Measurements from ENCODE around the gene ZPR1. TPM values are rescaled to one million over a fixed set of nuclear protein-coding genes. Genes with fewer than 3 reads are reported as not detected.

Gene ZPR1
- total and polyA plus RNA-seq, 9 donors = 33.8 to 44.4 (median 36.4) TPM

DNA sequence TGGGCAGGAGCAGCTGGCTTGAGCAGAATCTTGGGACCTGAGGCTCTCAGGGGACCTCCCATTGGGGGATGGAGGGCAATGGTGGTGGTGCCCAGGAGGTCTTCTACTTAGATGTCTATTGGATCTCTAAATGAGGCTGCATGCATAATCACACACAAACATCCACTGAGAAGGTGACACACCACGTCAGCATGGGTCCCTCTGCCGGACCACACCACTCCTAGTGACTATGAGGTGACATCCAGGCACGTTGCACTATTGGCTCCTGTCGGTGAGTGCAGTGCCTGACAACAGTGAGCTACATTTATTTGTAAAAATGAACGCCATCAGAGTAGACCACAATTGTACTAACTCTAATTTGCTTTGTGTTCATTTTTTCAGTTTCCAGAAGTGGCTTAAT is 37.6 kb upstream of the ZPR1 start:
- Histone ChIP-seq H3K4me1 (ENCODE audit: control insufficient read depth, insufficient read depth, low read length) (peaks cover 3% of the 10 kb centered on the region), H3K9me3 (replicated peaks; ENCODE audit: control insufficient read depth, low read depth, low read length) (no peaks in the 10 kb centered on the region), H3K36me3 (ENCODE audit: control insufficient read depth, insufficient read depth, low read length) (no peaks in the 10 kb centered on the region), H3K27ac (ENCODE audit: low read length) (no peak overlapping the region), H3K4me3 (ENCODE audit: low read length) (no peak overlapping the region), H3K27me3 (ENCODE audit: control insufficient read depth, insufficient read depth, low read length) (peaks cover 2% of the 10 kb centered on the region)
- DNase-seq = no peak
- 75% methylated on average over 5 of the region's 5 CpGs for WGBS (ENCODE audit: insufficient coverage)

DNA sequence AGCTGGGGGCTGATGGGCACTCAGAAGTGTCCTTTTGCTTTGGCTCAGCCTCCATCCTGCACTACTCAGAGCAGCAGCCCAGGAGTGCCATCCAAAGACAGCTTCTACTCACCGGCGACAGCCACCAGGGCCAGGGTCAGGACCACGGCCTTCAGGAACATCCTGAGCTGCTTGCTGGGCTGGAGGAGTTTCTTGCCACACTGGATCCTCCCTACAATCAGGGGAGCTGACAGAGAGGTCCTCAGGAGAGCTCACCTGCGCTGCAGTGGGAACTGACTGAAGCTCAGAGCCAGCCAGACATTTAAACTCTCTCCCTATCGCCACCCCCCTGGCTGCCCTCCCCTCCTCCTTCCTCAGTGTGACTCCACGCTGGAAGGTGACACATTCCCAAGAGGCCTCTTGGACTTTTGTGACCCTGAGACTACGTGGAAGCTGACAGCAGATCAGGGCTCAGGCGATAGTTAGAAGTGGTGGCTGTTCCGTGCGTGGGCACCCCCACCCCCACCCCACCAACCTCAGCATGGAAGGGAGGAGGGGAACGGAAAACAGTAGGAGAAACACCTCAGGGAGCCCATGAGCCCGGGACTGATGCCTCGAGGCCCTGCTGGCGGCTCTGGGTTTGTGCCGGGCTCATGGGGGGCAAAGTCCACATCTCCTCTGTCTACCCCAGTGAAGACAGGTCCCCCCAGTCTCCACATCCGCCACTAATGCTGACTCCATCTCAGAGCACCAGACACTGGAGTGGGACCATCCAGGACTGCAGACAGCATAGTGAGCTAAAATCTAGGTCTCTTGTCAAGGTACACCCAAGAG is 35.4 kb upstream of the ZPR1 start, which contains the start of gene APOA4:
Gene APOA4 (minus strand): TSS at position 274 of the 813 bp plus-strand sequence. CDS start 113 bp downstream, at position 161.
- H3K27ac ChIP-seq (ENCODE audit: low read length) = no peak within 1 kb of the TSS
- no peaks in the 10 kb centered on the region for H3K4me1 ChIP-seq (ENCODE audit: control insufficient read depth, insufficient read depth, low read length)
- H3K4me3 ChIP-seq (ENCODE audit: low read length) = no peak within 1 kb of the TSS
- WGBS (ENCODE audit: insufficient coverage) = 72% methylated on average over 9 of the region's 16 CpGs
- peaks cover 2% of the 10 kb centered on the region for H3K27me3 ChIP-seq (ENCODE audit: control insufficient read depth, insufficient read depth, low read length)
- H3K36me3 ChIP-seq (ENCODE audit: control insufficient read depth, insufficient read depth, low read length) = no peaks in the 10 kb centered on the region
- DNase-seq = no peak
- H3K9me3 ChIP-seq (replicated peaks; ENCODE audit: control insufficient read depth, low read depth, low read length) = no peaks in the 10 kb centered on the region

DNA sequence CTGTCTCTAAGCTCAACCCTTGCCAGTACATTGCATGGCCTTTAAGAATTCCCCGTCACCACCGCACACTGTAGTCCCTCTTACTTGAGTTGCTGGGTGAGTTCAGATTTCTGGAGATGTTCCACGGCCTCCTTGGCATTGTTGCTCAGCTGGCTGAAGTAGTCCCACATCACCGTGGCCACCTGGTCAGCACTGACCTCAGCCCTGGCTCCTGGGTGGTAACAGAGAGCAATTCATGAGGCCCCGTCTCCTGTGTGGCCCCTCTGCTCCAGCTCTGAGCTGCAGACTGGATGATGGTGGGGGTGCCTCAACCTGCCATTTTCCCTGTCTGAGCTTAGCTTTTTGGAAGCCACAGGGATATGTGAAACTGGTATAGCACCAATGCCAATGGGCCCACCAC is 34.8 kb upstream of the ZPR1 start:
- no peaks in the 10 kb centered on the region for H3K9me3 ChIP-seq (replicated peaks; ENCODE audit: control insufficient read depth, low read depth, low read length)
- H3K27ac ChIP-seq (ENCODE audit: low read length) = no peak overlapping the region
- 67% methylated on average over 4 of the region's 5 CpGs for WGBS (ENCODE audit: insufficient coverage)
- no peak overlapping the region for H3K4me3 ChIP-seq (ENCODE audit: low read length)
- no peak for DNase-seq
- H3K27me3 ChIP-seq (ENCODE audit: control insufficient read depth, insufficient read depth, low read length) = peaks cover 2% of the 10 kb centered on the region
- H3K36me3 ChIP-seq (ENCODE audit: control insufficient read depth, insufficient read depth, low read length) = no peaks in the 10 kb centered on the region
- H3K4me1 ChIP-seq (ENCODE audit: control insufficient read depth, insufficient read depth, low read length) = no peaks in the 10 kb centered on the region

DNA sequence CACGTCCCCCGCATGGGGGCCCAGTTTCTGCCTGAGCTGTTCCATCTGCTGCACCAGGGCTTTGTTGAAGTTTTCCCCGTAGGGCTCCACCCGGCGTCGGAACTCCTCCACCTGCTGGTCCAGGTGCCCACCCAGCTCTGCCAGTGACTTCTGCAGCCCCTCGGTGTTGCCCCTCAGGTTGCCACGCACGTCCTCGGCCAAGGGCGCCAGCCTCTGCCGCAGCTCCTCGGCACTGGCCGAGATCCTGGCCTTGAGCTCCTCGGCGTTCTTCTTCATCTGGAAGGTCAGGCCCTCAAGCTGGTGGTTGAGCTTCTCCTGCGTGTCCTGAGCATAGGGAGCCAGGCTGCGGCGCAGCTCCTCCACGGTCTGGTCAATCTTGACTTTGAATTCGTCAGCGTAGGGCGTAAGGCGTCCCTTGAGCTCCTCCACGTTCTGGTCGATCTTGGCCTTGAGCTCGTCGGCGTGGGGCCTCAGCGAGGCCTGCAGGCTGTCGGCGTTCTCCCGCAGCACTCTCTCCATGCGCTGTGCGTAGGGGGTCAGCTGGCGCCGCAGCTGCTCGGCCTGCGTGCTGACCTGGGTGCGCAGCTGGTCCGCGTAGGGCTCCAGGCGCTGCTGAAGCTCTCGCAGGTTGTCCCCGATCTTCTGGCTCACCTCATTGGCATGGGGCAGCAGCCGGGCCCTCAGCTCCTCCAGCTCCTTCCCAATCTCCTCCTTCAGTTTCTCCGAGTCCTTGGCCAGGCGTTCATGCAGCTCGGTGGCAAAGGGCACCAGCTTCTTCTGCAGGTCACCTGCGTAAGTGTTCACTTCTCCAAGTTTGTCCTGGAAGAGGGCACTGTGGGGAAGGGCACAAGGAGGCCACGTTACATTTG is 33.5 kb upstream of the ZPR1 start:
- H3K9me3 ChIP-seq (replicated peaks; ENCODE audit: control insufficient read depth, low read depth, low read length) = no peaks in the 10 kb centered on the region
- no peak for DNase-seq
- no peaks in the 10 kb centered on the region for H3K36me3 ChIP-seq (ENCODE audit: control insufficient read depth, insufficient read depth, low read length)
- H3K4me1 ChIP-seq (ENCODE audit: control insufficient read depth, insufficient read depth, low read length) = no peaks in the 10 kb centered on the region
- WGBS (ENCODE audit: insufficient coverage) = 89% methylated on average over 50 of the region's 51 CpGs
- no peak overlapping the region for H3K27ac ChIP-seq (ENCODE audit: low read length)
- H3K4me3 ChIP-seq (ENCODE audit: low read length) = no peak overlapping the region
- peaks cover 2% of the 10 kb centered on the region for H3K27me3 ChIP-seq (ENCODE audit: control insufficient read depth, insufficient read depth, low read length)

DNA sequence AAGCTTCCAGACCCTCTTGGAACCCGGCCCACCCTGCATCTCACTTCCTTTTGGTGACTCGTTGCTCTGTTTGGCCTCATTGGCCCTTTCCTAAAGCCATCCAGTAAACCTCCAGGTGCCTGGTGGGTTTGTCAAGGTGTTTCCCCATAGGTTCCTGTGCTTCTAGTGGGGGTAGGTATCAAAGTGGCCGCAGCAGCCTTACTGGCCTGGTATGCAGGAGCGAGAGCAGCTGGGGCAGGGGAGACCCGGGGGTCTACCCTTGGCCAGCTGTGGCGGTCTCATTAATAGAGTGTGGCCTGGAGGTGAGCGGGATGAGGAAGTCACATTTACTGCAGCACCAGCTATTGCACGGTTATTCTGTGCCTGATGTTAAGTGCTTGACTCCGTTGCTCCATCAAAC is 31.2 kb upstream of the ZPR1 start:
- H3K27ac ChIP-seq (ENCODE audit: low read length) = no peak overlapping the region
- H3K9me3 ChIP-seq (replicated peaks; ENCODE audit: control insufficient read depth, low read depth, low read length) = no peaks in the 10 kb centered on the region
- no peaks in the 10 kb centered on the region for H3K36me3 ChIP-seq (ENCODE audit: control insufficient read depth, insufficient read depth, low read length)
- no peak overlapping the region for H3K4me3 ChIP-seq (ENCODE audit: low read length)
- H3K27me3 ChIP-seq (ENCODE audit: control insufficient read depth, insufficient read depth, low read length) = peaks cover 2% of the 10 kb centered on the region
- no peaks in the 10 kb centered on the region for H3K4me1 ChIP-seq (ENCODE audit: control insufficient read depth, insufficient read depth, low read length)
- no peak for DNase-seq
- WGBS (ENCODE audit: insufficient coverage) = 86% methylated on average over 8 of the region's 9 CpGs

DNA sequence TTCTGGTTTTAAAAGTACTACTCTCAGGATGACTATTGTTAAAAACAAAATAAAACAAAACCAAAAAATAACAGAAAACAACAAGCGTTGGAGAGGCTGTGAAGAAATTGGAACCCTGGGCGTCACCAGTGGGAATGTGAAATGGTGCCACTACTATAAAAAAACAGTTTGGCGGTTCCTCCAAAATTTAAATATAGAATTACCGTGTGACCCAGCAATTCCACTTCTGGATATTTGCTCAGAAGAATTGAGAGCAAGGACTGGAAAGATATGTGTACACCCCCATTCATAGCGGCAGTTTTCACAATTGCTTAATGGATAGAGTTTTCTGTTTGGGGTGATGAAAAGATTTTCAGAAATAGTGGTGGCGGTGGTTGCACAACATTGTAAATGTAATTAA is 26.7 kb upstream of the ZPR1 start:
- WGBS (ENCODE audit: insufficient coverage) = no CpG with 5 or more reads among the region's 6 CpGs
- Histone ChIP-seq H3K27ac (ENCODE audit: low read length) (no peak overlapping the region), H3K4me3 (ENCODE audit: low read length) (no peak overlapping the region)

DNA sequence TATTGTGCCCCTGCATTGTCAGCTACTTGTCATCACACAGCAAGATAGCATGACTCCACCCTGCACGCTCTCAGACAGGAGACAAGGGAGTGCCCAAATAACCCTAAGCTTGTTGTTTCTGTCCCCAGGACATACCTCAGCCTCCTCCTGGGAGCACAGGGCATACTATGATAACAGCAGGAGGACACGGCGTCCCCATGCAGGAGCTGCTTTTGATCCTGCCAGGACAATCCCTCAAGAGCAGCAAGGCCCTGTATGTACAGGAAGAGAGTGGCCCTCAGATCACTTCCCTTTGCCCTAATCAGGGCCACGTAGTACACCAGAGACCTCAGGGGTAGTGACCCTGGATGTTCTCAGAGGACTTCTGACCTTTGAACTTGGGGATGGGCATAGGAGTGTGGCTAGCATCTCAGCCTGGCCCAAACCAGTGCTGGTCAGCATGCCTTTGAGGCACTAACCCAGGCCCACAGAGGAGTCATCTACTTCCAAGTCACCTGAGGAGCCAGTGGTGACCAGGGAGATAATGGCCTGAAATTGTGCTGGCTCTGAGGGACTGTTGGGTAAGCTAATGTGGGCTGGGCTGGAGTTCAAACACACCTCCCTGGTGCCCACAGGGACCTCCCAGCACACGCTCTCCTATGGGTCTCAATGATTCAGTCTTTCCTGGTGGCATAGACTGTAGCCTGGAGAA is 26.1 kb upstream of the ZPR1 start:
- 73% methylated on average over 4 of the region's 5 CpGs for WGBS (ENCODE audit: insufficient coverage)
- Histone ChIP-seq H3K27ac (ENCODE audit: low read length) (no peak overlapping the region), H3K27me3 (ENCODE audit: control insufficient read depth, insufficient read depth, low read length) (peaks cover 5% of the 10 kb centered on the region)

More for the DNA sequence above, 26.7 kb upstream of the ZPR1 start:
- H3K36me3 ChIP-seq (ENCODE audit: control insufficient read depth, insufficient read depth, low read length) = no peaks in the 10 kb centered on the region
- H3K4me1 ChIP-seq (ENCODE audit: control insufficient read depth, insufficient read depth, low read length) = no peaks in the 10 kb centered on the region
- H3K27me3 ChIP-seq (ENCODE audit: control insufficient read depth, insufficient read depth, low read length) = peaks cover 5% of the 10 kb centered on the region
- DNase-seq = no peak
- no peaks in the 10 kb centered on the region for H3K9me3 ChIP-seq (replicated peaks; ENCODE audit: control insufficient read depth, low read depth, low read length)

DNA sequence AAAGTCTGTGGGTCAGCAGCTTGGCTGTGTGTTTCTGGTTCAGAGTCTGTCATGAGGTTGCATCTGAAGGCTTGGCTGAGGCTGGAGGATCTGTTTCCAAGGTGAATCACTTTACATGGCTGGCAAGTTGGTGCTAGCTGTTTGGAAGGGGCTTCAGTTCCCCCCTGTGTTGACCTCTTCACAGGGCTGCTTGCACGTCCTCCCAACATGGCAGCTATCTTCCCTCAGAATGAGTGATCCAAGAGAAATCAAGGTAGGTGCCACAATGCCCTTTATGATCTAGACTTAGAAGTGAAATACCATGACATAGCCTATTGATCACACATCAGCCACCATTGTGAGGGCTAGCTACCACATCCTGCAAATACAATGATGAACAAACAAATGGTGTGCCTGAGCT is 25.3 kb upstream of the ZPR1 start:
- H3K4me1 ChIP-seq (ENCODE audit: control insufficient read depth, insufficient read depth, low read length) = no peaks in the 10 kb centered on the region
- H3K4me3 ChIP-seq (ENCODE audit: low read length) = no peak overlapping the region
- H3K27ac ChIP-seq (ENCODE audit: low read length) = no peak overlapping the region
- no peaks in the 10 kb centered on the region for H3K36me3 ChIP-seq (ENCODE audit: control insufficient read depth, insufficient read depth, low read length)
- no peaks in the 10 kb centered on the region for H3K9me3 ChIP-seq (replicated peaks; ENCODE audit: control insufficient read depth, low read depth, low read length)
- DNase-seq = no peak
- WGBS (ENCODE audit: insufficient coverage) = 100% methylated on average over 1 of the region's 1 CpG
- H3K27me3 ChIP-seq (ENCODE audit: control insufficient read depth, insufficient read depth, low read length) = peaks cover 5% of the 10 kb centered on the region

More for the DNA sequence above, 26.1 kb upstream of the ZPR1 start:
- H3K4me1 ChIP-seq (ENCODE audit: control insufficient read depth, insufficient read depth, low read length) = no peaks in the 10 kb centered on the region
- no peak for DNase-seq
- no peaks in the 10 kb centered on the region for H3K36me3 ChIP-seq (ENCODE audit: control insufficient read depth, insufficient read depth, low read length)
- no peaks in the 10 kb centered on the region for H3K9me3 ChIP-seq (replicated peaks; ENCODE audit: control insufficient read depth, low read depth, low read length)
- H3K4me3 ChIP-seq (ENCODE audit: low read length) = no peak overlapping the region

DNA sequence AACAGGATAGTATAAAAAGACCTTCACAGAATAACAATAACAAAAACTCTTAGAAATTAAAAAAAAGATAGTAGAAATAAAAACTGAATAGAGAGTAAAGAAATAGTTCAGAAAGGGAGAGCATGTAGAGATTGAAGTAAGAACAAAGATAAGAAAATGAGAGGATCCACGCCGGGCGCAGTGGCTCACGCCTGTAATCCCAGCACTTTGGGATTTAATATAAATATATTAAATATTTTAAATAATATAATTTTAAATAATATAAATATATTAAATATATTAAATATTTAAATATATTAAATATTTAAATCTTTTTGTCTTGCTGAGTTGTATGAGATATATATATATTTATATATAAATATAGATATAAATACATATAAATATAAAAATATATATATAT is 24.3 kb upstream of the ZPR1 start:
- H3K4me3 ChIP-seq (ENCODE audit: low read length) = no peak overlapping the region
- H3K36me3 ChIP-seq (ENCODE audit: control insufficient read depth, insufficient read depth, low read length) = no peaks in the 10 kb centered on the region
- WGBS (ENCODE audit: insufficient coverage) = no CpG with 5 or more reads among the region's 4 CpGs
- H3K27me3 ChIP-seq (ENCODE audit: control insufficient read depth, insufficient read depth, low read length) = peaks cover 5% of the 10 kb centered on the region
- no peaks in the 10 kb centered on the region for H3K9me3 ChIP-seq (replicated peaks; ENCODE audit: control insufficient read depth, low read depth, low read length)
- H3K4me1 ChIP-seq (ENCODE audit: control insufficient read depth, insufficient read depth, low read length) = no peaks in the 10 kb centered on the region
- H3K27ac ChIP-seq (ENCODE audit: low read length) = no peak overlapping the region
- no peak for DNase-seq

DNA sequence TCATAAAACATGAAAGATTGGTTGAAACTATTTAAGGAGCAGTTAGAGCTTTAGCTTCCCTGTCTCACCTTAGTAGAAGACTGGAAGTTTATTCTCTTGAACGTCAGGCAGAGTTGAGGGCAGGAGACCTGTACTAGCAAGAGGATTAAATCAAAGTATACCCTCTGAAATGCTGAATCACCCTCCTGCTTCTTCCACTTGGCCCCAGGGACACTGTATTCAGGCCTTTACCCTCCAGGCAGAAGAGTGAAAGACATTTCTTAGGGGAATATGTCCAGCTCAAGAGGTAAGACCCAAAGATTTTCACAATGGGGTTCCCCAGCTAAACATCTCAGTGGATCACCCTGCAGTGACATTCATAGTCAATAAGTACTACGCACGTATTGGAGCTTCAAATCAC is 23.4 kb upstream of the ZPR1 start:
- no peak overlapping the region for H3K27ac ChIP-seq (ENCODE audit: low read length)
- peaks cover 5% of the 10 kb centered on the region for H3K27me3 ChIP-seq (ENCODE audit: control insufficient read depth, insufficient read depth, low read length)
- H3K9me3 ChIP-seq (replicated peaks; ENCODE audit: control insufficient read depth, low read depth, low read length) = no peaks in the 10 kb centered on the region
- H3K4me3 ChIP-seq (ENCODE audit: low read length) = no peak overlapping the region
- no peaks in the 10 kb centered on the region for H3K4me1 ChIP-seq (ENCODE audit: control insufficient read depth, insufficient read depth, low read length)
- no peaks in the 10 kb centered on the region for H3K36me3 ChIP-seq (ENCODE audit: control insufficient read depth, insufficient read depth, low read length)
- WGBS (ENCODE audit: insufficient coverage) = 80% methylated on average over 1 of the region's 3 CpGs
- no peak for DNase-seq
